Measurements from ENCODE around the gene SAMD13. TPM values are rescaled to one million over a fixed set of nuclear protein-coding genes. Genes with fewer than 3 reads are reported as not detected.

Gene SAMD13
- total and polyA plus RNA-seq, 2 donors (not counting 3 experiments of a cell fraction or from before 2014, with no cell fraction given), result 1.2 to 4.8 TPM

DNA sequence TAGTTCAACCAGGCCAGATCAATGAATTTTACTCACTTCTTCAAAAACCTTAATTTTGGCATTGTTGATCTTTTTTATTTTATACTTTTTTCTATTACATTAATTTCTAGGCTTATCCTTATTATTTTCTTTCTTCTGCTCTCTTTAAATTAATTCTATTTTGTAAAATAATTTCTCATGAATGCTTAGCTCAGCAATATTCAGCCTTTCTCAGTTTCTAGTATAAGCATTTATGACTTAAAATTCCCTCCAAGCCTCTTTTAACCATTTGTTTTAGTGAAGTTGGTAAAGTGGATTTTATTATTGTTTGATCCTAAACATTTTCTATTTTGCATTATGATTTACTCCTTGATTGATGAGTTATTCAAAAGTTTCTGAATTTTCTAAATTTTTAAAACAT lies 20.6 kb upstream of the SAMD13 start:
- no peaks in the 10 kb centered on the region for H3K27me3 ChIP-seq (ENCODE audit: control insufficient read depth in 2 of 2, insufficient read depth in 2 of 2, low read length in 2 of 2)
- DNase-seq (ENCODE audit: low read depth, low spot score) (no peak), FAIRE-seq (no peak)
- no peak overlapping the region for H3K27ac ChIP-seq (ENCODE audit: insufficient read depth, low read depth, low read length)
- H3K4me3 ChIP-seq (replicated peaks in 1 of 3; ENCODE audit: insufficient read depth in 1 of 3, low read depth in 1 of 3, low read length in 3 of 3), result no peak overlapping the region
- no peaks in the 10 kb centered on the region for H3K9me3 ChIP-seq (replicated peaks; ENCODE audit: control insufficient read depth, insufficient read depth, low read length)
- no peak overlapping the region for H2AFZ ChIP-seq (ENCODE audit: low read depth, low read length)
- H3K9me1 ChIP-seq (replicated peaks; ENCODE audit: control insufficient read depth, extremely low read depth, insufficient read depth, low read length), result no peaks in the 10 kb centered on the region
- no TSS peak for BruUV-seq (replicated peaks)
- intact Hi-C loops (cut with micrococcal nuclease), result no loop called here
- dilution Hi-C loops (cut with MboI; ENCODE audit: extremely low pct_ligation_motif_present, low sequenced_read_pairs), result no loop called here
- TF ChIP-seq EZH2 (IDR thresholded peaks at IDR 0.05; ENCODE audit: borderline replicate concordance, low read depth, low read length, severe bottlenecking) (no peak), GATA2 (IDR thresholded peaks at IDR 0.05; ENCODE audit: insufficient read depth, insufficient read length, low read depth, low read length) (no peak), POLR2A (IDR thresholded peaks at IDR 0.05; ENCODE audit: low read depth, low read length) (no peak), MYC (IDR thresholded peaks at IDR 0.05; ENCODE audit: low read depth, low read length) (no peak)
- TF ChIP-seq, protein P1, sequence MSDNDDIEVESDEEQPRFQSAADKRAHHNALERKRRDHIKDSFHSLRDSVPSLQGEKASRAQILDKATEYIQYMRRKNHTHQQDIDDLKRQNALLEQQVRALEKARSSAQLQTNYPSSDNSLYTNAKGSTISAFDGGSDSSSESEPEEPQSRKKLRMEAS (IDR thresholded peaks at IDR 0.05; ENCODE audit: insufficient read depth, insufficient read length), result no peak
- H3K4me1 ChIP-seq (ENCODE audit: control insufficient read depth, extremely low read depth, insufficient read depth, low read length), result no peaks in the 10 kb centered on the region
- POLR2A ChIA-PET, result no interaction called here
- H3K9ac ChIP-seq (replicated peaks; ENCODE audit: extremely low read depth, insufficient read depth, low read length), result no peak overlapping the region
- H3K79me2 ChIP-seq (ENCODE audit: control insufficient read depth, insufficient read depth, low read length), result no peaks in the 10 kb centered on the region
- H3K4me2 ChIP-seq (ENCODE audit: insufficient read depth, low read length), result no peak overlapping the region
- H3K36me3 ChIP-seq (ENCODE audit: control insufficient read depth in 2 of 2, extremely low read depth in 1 of 2, insufficient read depth in 2 of 2, low read length in 2 of 2), result no peaks in the 10 kb centered on the region
- H4K20me1 ChIP-seq (replicated peaks; ENCODE audit: control insufficient read depth, extremely low read depth, insufficient read depth, low read length), result no peaks in the 10 kb centered on the region
- CTCF ChIA-PET, result no interaction called here

DNA sequence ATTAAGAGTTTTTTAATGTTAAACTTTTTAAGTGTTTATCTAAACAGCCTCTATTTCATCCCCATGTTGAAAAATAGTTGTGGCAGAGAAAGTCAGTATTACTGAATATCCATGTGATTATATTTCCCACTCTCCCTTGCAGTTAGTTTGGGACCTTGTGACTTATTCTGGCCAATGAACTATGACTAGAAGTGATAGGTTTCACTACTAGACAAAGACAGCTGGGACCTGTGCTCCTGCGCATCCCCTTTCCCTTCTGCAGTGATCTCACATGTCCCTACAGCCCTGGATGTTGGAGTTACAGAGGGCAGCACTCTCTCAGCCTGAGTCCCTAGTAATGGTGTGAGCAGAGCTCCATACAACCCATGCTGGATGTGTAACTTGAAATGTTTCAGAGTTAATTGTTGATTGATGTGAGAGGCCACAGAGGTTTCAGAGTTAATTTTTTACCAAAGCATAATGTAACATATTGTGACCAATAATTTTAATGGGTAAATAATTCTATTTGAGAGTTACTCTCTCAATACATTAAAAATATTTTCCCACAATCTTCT lies 18.7 kb upstream of the SAMD13 start:
- Histone ChIP-seq H3K9me3 (replicated peaks; ENCODE audit: control insufficient read depth, insufficient read depth, low read length) (no peaks in the 10 kb centered on the region), H3K4me1 (ENCODE audit: control insufficient read depth, extremely low read depth, insufficient read depth, low read length) (no peaks in the 10 kb centered on the region), H3K36me3 (ENCODE audit: control insufficient read depth in 2 of 2, extremely low read depth in 1 of 2, insufficient read depth in 2 of 2, low read length in 2 of 2) (no peaks in the 10 kb centered on the region), H3K4me2 (ENCODE audit: insufficient read depth, low read length) (no peak overlapping the region), H2AFZ (ENCODE audit: low read depth, low read length) (no peak overlapping the region), H3K79me2 (ENCODE audit: control insufficient read depth, insufficient read depth, low read length) (no peaks in the 10 kb centered on the region), H3K27me3 (ENCODE audit: control insufficient read depth in 2 of 2, insufficient read depth in 2 of 2, low read length in 2 of 2) (no peaks in the 10 kb centered on the region), H3K9ac (replicated peaks; ENCODE audit: extremely low read depth, insufficient read depth, low read length) (no peak overlapping the region), H3K4me3 (replicated peaks in 1 of 3; ENCODE audit: insufficient read depth in 1 of 3, low read depth in 1 of 3, low read length in 3 of 3) (no peak overlapping the region), H3K9me1 (replicated peaks; ENCODE audit: control insufficient read depth, extremely low read depth, insufficient read depth, low read length) (no peaks in the 10 kb centered on the region), H4K20me1 (replicated peaks; ENCODE audit: control insufficient read depth, extremely low read depth, insufficient read depth, low read length) (no peaks in the 10 kb centered on the region), H3K27ac (ENCODE audit: insufficient read depth, low read depth, low read length) (no peak overlapping the region)
- no peak for FAIRE-seq
- CTCF ChIA-PET, result no interaction called here
- TF ChIP-seq EZH2 (IDR thresholded peaks at IDR 0.05; ENCODE audit: borderline replicate concordance, low read depth, low read length, severe bottlenecking), result no peak
- TF ChIP-seq, protein P2, sequence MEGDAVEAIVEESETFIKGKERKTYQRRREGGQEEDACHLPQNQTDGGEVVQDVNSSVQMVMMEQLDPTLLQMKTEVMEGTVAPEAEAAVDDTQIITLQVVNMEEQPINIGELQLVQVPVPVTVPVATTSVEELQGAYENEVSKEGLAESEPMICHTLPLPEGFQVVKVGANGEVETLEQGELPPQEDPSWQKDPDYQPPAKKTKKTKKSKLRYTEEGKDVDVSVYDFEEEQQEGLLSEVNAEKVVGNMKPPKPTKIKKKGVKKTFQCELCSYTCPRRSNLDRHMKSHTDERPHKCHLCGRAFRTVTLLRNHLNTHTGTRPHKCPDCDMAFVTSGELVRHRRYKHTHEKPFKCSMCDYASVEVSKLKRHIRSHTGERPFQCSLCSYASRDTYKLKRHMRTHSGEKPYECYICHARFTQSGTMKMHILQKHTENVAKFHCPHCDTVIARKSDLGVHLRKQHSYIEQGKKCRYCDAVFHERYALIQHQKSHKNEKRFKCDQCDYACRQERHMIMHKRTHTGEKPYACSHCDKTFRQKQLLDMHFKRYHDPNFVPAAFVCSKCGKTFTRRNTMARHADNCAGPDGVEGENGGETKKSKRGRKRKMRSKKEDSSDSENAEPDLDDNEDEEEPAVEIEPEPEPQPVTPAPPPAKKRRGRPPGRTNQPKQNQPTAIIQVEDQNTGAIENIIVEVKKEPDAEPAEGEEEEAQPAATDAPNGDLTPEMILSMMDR (IDR thresholded peaks at IDR 0.05; ENCODE audit: extremely low read depth in 1 of 2, insufficient read depth in 1 of 2, low read depth in 1 of 2, low read length in 2 of 2), result no peak
- dilution Hi-C loops (cut with MboI; ENCODE audit: extremely low pct_ligation_motif_present, low sequenced_read_pairs), result no loop called here
- no peak for DNase-seq (ENCODE audit: low read depth, low spot score)
- BruUV-seq (replicated peaks), result no TSS peak
- intact Hi-C loops (cut with micrococcal nuclease), result no loop called here
- POLR2A ChIA-PET, result no interaction called here

Measured in endothelial cell of umbilical vein (primary cell).